Left ventricle myocardium inferior (tissue), 1 donor: ENCODE measurements around the gene THAP12. TPM values are rescaled to one million over a fixed set of nuclear protein-coding genes. Genes with fewer than 3 reads are reported as not detected.

ENCODE experiments used
- DNase-seq: peaks from one replicate; pipeline ENCODE4 v3.0.0-alpha.2; 2020
- H3K27ac ChIP-seq: fragments of 200-600 bp; replicated peaks from 2 replicates; pipeline ENCODE4 v1.8.0; 2021
- H3K27me3 ChIP-seq: fragments of 200-600 bp; 2 replicates; pipeline ENCODE4 v1.8.0; 2021; ENCODE audit warnings: low read depth
- H3K36me3 ChIP-seq: fragments of 200-600 bp; 2 replicates; pipeline ENCODE4 v1.8.0; 2021
- H3K4me1 ChIP-seq: fragments of 200-600 bp; 2 replicates; pipeline ENCODE4 v1.8.0; 2021
- H3K4me3 ChIP-seq: fragments of 200-600 bp; 2 replicates; pipeline ENCODE4 v1.8.0; 2021; ENCODE audit warnings: mild to moderate bottlenecking, moderate library complexity
- H3K9me3 ChIP-seq: fragments of 200-600 bp; replicated peaks from 2 replicates; pipeline ENCODE4 v1.8.0; 2021
- intact Hi-C: fragments of 100-400 bp; cut with micrococcal nuclease; formaldehyde crosslinking; loops from one replicate; pipeline ENCODE4 v1.11.0; 2022
- total RNA-seq: library from RNA; stranded (reverse); fragmentation: NEBNext Ultra II Directional; extraction: Animal tissue kit (Norgen Biotek cat#: 25700); gene quantifications from one replicate; pipeline ENCODE4 v1.2.1, GENCODE V29; 2021
- TF ChIP-seq, protein P1 (sequence below): fragments of 200-600 bp; IDR thresholded peaks from 2 replicates; pipeline ENCODE4 v1.8.0; 2021; ENCODE audit warnings: antibody characterized with exemption, mild to moderate bottlenecking, borderline replicate concordance
- donor health status: DM: no; HTN: yes; CAD: no; lungs with severe emphysema.

The THAP12 gene
- total RNA-seq, 1 donor from 2014 or later, result 20.5 TPM

- Histone ChIP-seq H3K36me3 (no peaks in the 10 kb centered on the region), H3K27ac (no peak overlapping the region), H3K4me1 (peaks cover 18% of the 10 kb centered on the region), H3K4me3 (no peak overlapping the region), H3K27me3 (no peaks in the 10 kb centered on the region), H3K9me3 (no peaks in the 10 kb centered on the region)
- DNase-seq, result no peak
- TF ChIP-seq, protein P1, sequence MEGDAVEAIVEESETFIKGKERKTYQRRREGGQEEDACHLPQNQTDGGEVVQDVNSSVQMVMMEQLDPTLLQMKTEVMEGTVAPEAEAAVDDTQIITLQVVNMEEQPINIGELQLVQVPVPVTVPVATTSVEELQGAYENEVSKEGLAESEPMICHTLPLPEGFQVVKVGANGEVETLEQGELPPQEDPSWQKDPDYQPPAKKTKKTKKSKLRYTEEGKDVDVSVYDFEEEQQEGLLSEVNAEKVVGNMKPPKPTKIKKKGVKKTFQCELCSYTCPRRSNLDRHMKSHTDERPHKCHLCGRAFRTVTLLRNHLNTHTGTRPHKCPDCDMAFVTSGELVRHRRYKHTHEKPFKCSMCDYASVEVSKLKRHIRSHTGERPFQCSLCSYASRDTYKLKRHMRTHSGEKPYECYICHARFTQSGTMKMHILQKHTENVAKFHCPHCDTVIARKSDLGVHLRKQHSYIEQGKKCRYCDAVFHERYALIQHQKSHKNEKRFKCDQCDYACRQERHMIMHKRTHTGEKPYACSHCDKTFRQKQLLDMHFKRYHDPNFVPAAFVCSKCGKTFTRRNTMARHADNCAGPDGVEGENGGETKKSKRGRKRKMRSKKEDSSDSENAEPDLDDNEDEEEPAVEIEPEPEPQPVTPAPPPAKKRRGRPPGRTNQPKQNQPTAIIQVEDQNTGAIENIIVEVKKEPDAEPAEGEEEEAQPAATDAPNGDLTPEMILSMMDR, result no peak
- intact Hi-C loops, result no loop called here
Observed at GRCh38 chr11:76302996-76303395, 77.9 kb downstream of the THAP12 start.

Other genes starting within 250 kb of the THAP12 start
- 22.7 TPM for gene WNT11, start 174.6 kb downstream of the THAP12 start, total RNA-seq
- gene GVQW3, start 191 bp upstream of the THAP12 start, total RNA-seq, result 1.8 TPM
- 18.7 TPM for gene EMSY, start 63.9 kb upstream of the THAP12 start, total RNA-seq